Mesodermal cell (in vitro differentiated cells): ENCODE data around the gene LRRC40.

Experiments used
- H3K27ac ChIP-seq: 2 replicates; pipeline ENCODE4 v1.7.0; 2013; ENCODE audit warnings: mild to moderate bottlenecking, low read depth, low read length, moderate library complexity; ENCODE audit not compliant: severe bottlenecking
- H3K36me3 ChIP-seq: 2 replicates; pipeline ENCODE4 v1.7.1; 2013; ENCODE audit warnings: mild to moderate bottlenecking, low read length, moderate library complexity; ENCODE audit not compliant: control insufficient read depth, insufficient read depth
- H3K4me1 ChIP-seq: one replicate; pipeline ENCODE4 v1.7.1; 2013; ENCODE audit warnings: mild to moderate bottlenecking, low read length; ENCODE audit not compliant: insufficient read depth, control insufficient read depth, poor library complexity, severe bottlenecking
- H3K4me3 ChIP-seq: 2 replicates; pipeline ENCODE4 v1.7.0; 2013; ENCODE audit warnings: low read length, control low read depth, mild to moderate bottlenecking; ENCODE audit not compliant: insufficient read depth, poor library complexity, severe bottlenecking; ENCODE audit errors: extremely low read depth
- H3K9me3 ChIP-seq: 2 replicates; pipeline ENCODE4 v1.7.1; 2013; ENCODE audit warnings: mild to moderate bottlenecking, low read length, moderate library complexity; ENCODE audit not compliant: control insufficient read depth
- WGBS, 2 experiments: methylation state at CpG; one replicate each; pipeline ENCODE4 v1.1.5; 2013; ENCODE audit warnings: missing lambda C conversion rate in 2 of 2; ENCODE audit not compliant: insufficient coverage in 2 of 2; 5-methylcytosine and 5-hydroxymethylcytosine counted together

The LRRC40 gene

DNA sequence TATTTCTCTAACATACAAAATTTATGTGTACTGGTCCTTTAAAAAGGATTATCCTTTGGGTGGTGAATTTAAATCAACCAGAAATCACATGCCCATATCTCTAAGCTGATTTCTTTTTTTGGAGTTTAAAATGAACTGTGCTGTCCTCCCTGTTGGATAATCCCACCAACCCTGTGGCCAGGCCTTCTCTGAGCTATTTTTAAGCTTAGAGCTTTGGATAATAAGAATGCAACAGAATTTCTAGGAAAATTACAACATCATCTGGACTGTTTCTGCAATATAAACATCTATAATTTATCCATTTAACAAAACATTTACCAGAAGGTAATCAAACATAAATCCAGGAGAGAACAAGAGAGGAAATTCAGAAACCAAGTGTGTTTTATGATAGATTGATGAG is 88.3 kb downstream of the LRRC40 start:
- Histone ChIP-seq H3K4me3 (no peak overlapping the region), H3K27ac (no peak overlapping the region), H3K9me3 (no peaks in the 10 kb centered on the region), H3K36me3 (no peaks in the 10 kb centered on the region), H3K4me1 (no peaks in the 10 kb centered on the region)

DNA sequence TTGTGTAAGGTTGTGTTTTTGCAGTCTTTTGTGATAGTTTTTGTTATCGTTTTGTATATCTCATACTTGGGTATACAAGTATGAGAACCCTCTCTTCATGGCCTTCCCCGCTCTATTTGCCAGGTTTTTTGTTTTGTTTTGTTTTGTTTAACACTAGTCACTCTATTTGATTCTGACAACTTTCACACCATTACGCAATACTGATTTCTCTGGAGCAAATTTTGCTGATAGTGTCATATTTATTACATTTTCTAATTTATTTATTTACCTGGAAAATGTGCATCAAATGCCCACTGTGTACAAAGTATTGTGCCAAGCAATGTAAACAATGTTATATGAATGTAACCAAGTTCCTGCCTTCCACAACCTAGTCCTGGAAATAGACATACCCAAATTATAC is 90.1 kb downstream of the LRRC40 start:
- no peaks in the 10 kb centered on the region for H3K36me3 ChIP-seq
- H3K4me3 ChIP-seq = no peak overlapping the region
- no peaks in the 10 kb centered on the region for H3K9me3 ChIP-seq
- no peaks in the 10 kb centered on the region for H3K4me1 ChIP-seq
- WGBS, 2 experiments = no CpG with 5 or more reads among the region's 3 CpGs
- no peak overlapping the region for H3K27ac ChIP-seq

GRCh38 chr1:70112838-70113237 is 92.5 kb downstream of the LRRC40 start:
- 80 to 83% methylated on average over 4 of the region's 5 CpGs for WGBS, 2 experiments
- Histone ChIP-seq H3K27ac (no peak overlapping the region), H3K36me3 (no peaks in the 10 kb centered on the region), H3K4me1 (no peaks in the 10 kb centered on the region), H3K4me3 (no peak overlapping the region), H3K9me3 (no peaks in the 10 kb centered on the region)

DNA sequence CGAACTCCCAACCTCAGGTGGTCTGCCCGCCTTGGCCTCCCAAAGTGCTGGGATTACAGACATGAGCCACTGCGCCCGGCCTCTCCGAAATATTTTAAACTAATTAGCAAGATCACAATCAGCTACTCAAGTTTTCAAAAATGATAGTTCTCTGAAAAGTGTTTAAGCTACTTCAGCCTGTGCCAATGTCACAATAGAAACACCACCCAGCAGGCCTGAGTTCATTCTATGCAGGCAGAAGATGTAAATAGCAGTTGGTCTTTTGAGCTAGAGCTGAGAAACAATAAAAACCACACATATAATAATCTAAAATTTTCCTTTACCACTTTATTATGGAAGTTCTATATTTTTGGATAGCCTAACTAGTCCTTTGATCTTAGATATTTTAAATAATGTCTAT is 96.1 kb downstream of the LRRC40 start:
- no peak overlapping the region for H3K27ac ChIP-seq
- WGBS, 2 experiments = 88 to 100% methylated on average over 2 to 4 of the region's 5 CpGs

GRCh38 chr1:70103770-70104169 is 101.6 kb downstream of the LRRC40 start:
- no peak overlapping the region for H3K4me3 ChIP-seq
- H3K27ac ChIP-seq = no peak overlapping the region
- no peaks in the 10 kb centered on the region for H3K4me1 ChIP-seq
- no peaks in the 10 kb centered on the region for H3K9me3 ChIP-seq
- H3K36me3 ChIP-seq = no peaks in the 10 kb centered on the region
- WGBS, 2 experiments = no CpG with 5 or more reads among the region's 1 CpG

More for the DNA sequence above, 96.1 kb downstream of the LRRC40 start:
- H3K36me3 ChIP-seq = no peaks in the 10 kb centered on the region
- no peak overlapping the region for H3K4me3 ChIP-seq
- H3K9me3 ChIP-seq = no peaks in the 10 kb centered on the region
- no peaks in the 10 kb centered on the region for H3K4me1 ChIP-seq

DNA sequence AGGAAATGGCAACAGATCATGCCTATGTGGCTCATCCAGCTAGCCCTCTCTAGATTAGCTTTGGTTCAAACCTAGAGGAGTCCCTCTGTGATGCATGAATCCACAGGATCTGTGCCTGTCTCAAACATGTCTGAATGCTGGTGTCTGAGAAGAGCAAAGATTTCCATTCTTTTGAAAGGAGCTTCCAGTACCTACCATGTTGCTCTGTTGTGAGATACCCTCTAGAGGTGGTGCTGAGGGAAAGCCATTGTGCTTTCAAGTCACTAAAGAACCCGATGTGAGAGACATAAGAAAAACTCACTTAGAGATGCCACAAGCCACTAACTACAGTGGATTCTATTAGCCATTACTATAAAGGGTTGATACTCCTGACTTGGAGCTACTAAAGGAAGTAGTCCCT is 103.6 kb downstream of the LRRC40 start:
- WGBS, 2 experiments = no CpG with 5 or more reads among the region's 1 CpG
- no peaks in the 10 kb centered on the region for H3K9me3 ChIP-seq

GRCh38 chr1:70101231-70101630 is 104.1 kb downstream of the LRRC40 start:
- no CpG with 5 or more reads among the region's 2 CpGs for WGBS, 2 experiments
- H3K9me3 ChIP-seq = no peaks in the 10 kb centered on the region
- no peak overlapping the region for H3K27ac ChIP-seq
- no peak overlapping the region for H3K4me3 ChIP-seq
- H3K36me3 ChIP-seq = no peaks in the 10 kb centered on the region
- H3K4me1 ChIP-seq = no peaks in the 10 kb centered on the region

More for the DNA sequence above, 103.6 kb downstream of the LRRC40 start:
- Histone ChIP-seq H3K4me1 (no peaks in the 10 kb centered on the region), H3K36me3 (no peaks in the 10 kb centered on the region), H3K27ac (no peak overlapping the region), H3K4me3 (no peak overlapping the region)
